Liver (tissue), 3 donors: ENCODE data around the gene FADS6.

Source experiments
- JUND ChIP-seq, 2 donors: IDR thresholded peaks; 2 replicates each; pipeline ENCODE4 v1.6.1; 2016; ENCODE audit warnings: antibody characterized with exemption in 2 of 2
- RAD21 ChIP-seq, 2 donors: IDR thresholded peaks; 2 replicates each; pipeline ENCODE4 v1.6.1; 2016; ENCODE audit warnings: antibody characterized with exemption in 2 of 2, mild to moderate bottlenecking in 2 of 2
- TF ChIP-seq, protein P1 (sequence below): fragments of 150-350 bp; IDR thresholded peaks from 2 replicates; pipeline ENCODE4 v1.5.1; 2017; ENCODE audit warnings: improper control_type of control experiment, low read depth, low read length; ENCODE audit not compliant: missing input control
- donor health status: healthy.
- donor health status: healthy.

DNA sequence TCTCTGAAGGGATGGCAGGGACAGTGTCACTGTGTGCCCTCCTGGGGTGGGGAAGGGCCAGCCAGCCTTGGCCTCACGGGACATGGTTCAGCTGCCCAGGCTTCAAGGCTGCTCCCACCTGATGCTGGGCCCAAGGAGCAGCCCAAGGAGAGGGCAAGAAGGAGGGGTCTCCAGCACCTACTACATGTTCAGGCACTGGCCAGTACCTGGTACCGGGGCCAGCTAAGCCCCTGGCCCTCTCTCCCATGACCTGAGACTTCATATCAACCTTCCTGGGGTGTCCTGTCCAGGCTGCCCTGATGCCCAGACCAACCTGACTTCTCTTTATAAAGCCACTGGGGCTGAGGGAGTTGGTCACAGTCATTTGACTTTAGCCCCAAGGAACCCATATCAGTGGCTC lies 28.3 kb upstream of the FADS6 start:
- TF ChIP-seq JUND (IDR thresholded peaks at IDR 0.05) = no peak
- TF ChIP-seq, protein P1, sequence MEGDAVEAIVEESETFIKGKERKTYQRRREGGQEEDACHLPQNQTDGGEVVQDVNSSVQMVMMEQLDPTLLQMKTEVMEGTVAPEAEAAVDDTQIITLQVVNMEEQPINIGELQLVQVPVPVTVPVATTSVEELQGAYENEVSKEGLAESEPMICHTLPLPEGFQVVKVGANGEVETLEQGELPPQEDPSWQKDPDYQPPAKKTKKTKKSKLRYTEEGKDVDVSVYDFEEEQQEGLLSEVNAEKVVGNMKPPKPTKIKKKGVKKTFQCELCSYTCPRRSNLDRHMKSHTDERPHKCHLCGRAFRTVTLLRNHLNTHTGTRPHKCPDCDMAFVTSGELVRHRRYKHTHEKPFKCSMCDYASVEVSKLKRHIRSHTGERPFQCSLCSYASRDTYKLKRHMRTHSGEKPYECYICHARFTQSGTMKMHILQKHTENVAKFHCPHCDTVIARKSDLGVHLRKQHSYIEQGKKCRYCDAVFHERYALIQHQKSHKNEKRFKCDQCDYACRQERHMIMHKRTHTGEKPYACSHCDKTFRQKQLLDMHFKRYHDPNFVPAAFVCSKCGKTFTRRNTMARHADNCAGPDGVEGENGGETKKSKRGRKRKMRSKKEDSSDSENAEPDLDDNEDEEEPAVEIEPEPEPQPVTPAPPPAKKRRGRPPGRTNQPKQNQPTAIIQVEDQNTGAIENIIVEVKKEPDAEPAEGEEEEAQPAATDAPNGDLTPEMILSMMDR = no peak
- no peak for TF ChIP-seq RAD21 (IDR thresholded peaks at IDR 0.05)
